Kidney epithelial cell (primary cell): ENCODE data around the gene TRRAP. TPM values are rescaled to one million over a fixed set of nuclear protein-coding genes. Genes with fewer than 3 reads are reported as not detected.

Experiments used
- DNase-seq: peaks from one replicate; pipeline ENCODE4 v3.0.0-alpha.2; 2010; ENCODE audit warnings: low read depth
- H3K27me3 ChIP-seq: 2 replicates; pipeline ENCODE4 v1.6.0; 2011; ENCODE audit warnings: low read length; ENCODE audit not compliant: control insufficient read depth, insufficient read depth
- H3K36me3 ChIP-seq: 2 replicates; pipeline ENCODE4 v1.5.1; 2011; ENCODE audit warnings: low read length; ENCODE audit not compliant: control insufficient read depth, insufficient read depth
- H3K4me3 ChIP-seq: 2 replicates; pipeline ENCODE4 v1.5.1; 2011; ENCODE audit warnings: low read depth, mild to moderate bottlenecking, control low read depth, low read length
- total RNA-seq: library from RNA; depleted of rRNA; stranded (reverse); fragments of >200 nt; gene quantifications from 2 replicates; pipeline ENCODE4 v1.2.3, GENCODE V29; 2015
- TF ChIP-seq, protein P1 (sequence below): IDR thresholded peaks from 2 replicates; pipeline ENCODE4 v1.5.1; 2011; ENCODE audit warnings: mild to moderate bottlenecking, moderate library complexity, low read length, control low read depth, inconsistent platforms; ENCODE audit not compliant: insufficient read depth, poor library complexity, severe bottlenecking

The TRRAP gene
- total RNA-seq, 1 donor from 2014 or later, result 35.1 TPM

GRCh38 chr7:98943336-98943735 is 65.0 kb downstream of the TRRAP start:
- TF ChIP-seq, protein P1, sequence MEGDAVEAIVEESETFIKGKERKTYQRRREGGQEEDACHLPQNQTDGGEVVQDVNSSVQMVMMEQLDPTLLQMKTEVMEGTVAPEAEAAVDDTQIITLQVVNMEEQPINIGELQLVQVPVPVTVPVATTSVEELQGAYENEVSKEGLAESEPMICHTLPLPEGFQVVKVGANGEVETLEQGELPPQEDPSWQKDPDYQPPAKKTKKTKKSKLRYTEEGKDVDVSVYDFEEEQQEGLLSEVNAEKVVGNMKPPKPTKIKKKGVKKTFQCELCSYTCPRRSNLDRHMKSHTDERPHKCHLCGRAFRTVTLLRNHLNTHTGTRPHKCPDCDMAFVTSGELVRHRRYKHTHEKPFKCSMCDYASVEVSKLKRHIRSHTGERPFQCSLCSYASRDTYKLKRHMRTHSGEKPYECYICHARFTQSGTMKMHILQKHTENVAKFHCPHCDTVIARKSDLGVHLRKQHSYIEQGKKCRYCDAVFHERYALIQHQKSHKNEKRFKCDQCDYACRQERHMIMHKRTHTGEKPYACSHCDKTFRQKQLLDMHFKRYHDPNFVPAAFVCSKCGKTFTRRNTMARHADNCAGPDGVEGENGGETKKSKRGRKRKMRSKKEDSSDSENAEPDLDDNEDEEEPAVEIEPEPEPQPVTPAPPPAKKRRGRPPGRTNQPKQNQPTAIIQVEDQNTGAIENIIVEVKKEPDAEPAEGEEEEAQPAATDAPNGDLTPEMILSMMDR, result no peak
- Histone ChIP-seq H3K27me3 (no peaks in the 10 kb centered on the region), H3K36me3 (peaks cover 4% of the 10 kb centered on the region), H3K4me3 (no peak overlapping the region)
- DNase-seq, result no peak

DNA sequence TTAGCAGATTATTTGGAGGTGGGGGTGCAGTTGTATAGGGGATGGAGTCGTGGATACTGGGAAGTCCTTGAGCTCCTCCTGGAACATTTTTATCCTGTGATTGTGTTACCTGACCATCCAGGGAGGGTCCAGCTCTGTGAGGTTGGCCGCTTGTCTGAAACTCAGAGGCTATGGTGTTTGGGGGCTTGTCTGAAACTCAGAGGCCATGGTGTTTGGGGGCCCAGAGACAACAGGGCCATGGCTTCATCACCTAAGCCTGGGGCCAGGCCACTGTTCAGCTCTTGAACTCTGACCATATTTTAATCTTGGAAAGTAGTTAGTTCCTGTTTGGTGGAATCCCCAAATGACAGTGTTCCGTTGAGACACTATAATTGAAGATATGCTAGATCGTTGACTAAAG is 66.1 kb downstream of the TRRAP start:
- DNase-seq, result no peak
- Histone ChIP-seq H3K4me3 (no peak overlapping the region), H3K36me3 (peaks cover 4% of the 10 kb centered on the region), H3K27me3 (no peaks in the 10 kb centered on the region)
- TF ChIP-seq, protein P1, result no peak

GRCh38 chr7:98945852-98946251 is 67.5 kb downstream of the TRRAP start:
- TF ChIP-seq, protein P1, result no peak
- no peak overlapping the region for H3K4me3 ChIP-seq
- no peaks in the 10 kb centered on the region for H3K27me3 ChIP-seq
- no peak for DNase-seq
- peaks cover 6% of the 10 kb centered on the region for H3K36me3 ChIP-seq

DNA sequence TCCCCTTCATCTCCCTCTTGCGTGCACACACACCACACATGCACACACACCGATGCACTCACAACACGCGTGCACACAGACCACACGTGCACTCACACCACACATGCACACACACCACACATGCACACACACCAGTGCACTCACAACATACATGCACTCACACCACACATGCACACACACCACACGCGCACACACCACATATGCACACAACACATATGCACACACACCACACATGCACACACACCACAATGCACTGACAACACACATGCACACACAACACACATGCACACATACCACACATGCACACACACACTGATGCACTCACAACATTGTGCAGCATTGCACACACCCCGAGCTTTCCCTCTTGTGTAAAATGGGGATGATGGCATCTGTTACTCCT is 68.1 kb downstream of the TRRAP start:
- peaks cover 6% of the 10 kb centered on the region for H3K36me3 ChIP-seq
- TF ChIP-seq, protein P1, result no peak
- DNase-seq, result no peak
- no peaks in the 10 kb centered on the region for H3K27me3 ChIP-seq
- H3K4me3 ChIP-seq, result no peak overlapping the region

- Histone ChIP-seq H3K27me3 (no peaks in the 10 kb centered on the region), H3K36me3 (peaks cover 6% of the 10 kb centered on the region), H3K4me3 (no peak overlapping the region)
- no peak for DNase-seq
- TF ChIP-seq, protein P1, result no peak
Observed at GRCh38 chr7:98949336-98950044, 71.2 kb downstream of the TRRAP start.

- DNase-seq, result no peak
- TF ChIP-seq, protein P1, result no peak
- Histone ChIP-seq H3K27me3 (no peaks in the 10 kb centered on the region), H3K36me3 (no peaks in the 10 kb centered on the region), H3K4me3 (no peak overlapping the region)
Observed at GRCh38 chr7:98955992-98956391, 77.7 kb downstream of the TRRAP start.
